Skin of body (tissue), 2 donors: ENCODE measurements around the gene LTB4R. TPM values are rescaled to one million over a fixed set of nuclear protein-coding genes. Genes with fewer than 3 reads are reported as not detected.

Source experiments
- DNase-seq: peaks from one replicate; lab custom pipeline; 2025; lab: John Stamatoyannopoulos, UW
- total RNA-seq: library from RNA; depleted of rRNA; stranded (reverse); fragments of >200 nt; gene quantifications from one replicate; pipeline ENCODE4 v1.2.3, GENCODE V29; 2014

LTB4R gene
- total RNA-seq, 1 donor from 2014 or later, result 8.6 TPM

DNA sequence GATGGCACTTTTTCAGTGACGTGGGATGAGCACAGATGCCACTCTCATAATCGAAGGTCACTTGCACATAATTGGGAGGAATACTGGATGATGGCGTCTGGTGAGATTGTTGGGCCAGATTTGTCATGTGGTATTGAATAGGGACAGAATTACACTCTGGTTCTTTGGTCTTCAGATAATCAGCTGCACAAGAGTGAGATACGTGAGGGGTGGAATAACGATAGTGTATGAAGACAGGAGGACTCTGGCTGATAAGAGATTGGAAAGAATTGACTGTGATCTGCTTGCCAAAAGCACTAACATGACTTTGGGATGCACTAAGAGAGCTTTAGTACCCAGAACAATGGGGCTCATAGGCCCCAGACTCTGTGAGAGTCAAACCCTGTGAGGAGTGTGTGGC lies 32.9 kb upstream of the LTB4R start:
- no peak for DNase-seq

DNA sequence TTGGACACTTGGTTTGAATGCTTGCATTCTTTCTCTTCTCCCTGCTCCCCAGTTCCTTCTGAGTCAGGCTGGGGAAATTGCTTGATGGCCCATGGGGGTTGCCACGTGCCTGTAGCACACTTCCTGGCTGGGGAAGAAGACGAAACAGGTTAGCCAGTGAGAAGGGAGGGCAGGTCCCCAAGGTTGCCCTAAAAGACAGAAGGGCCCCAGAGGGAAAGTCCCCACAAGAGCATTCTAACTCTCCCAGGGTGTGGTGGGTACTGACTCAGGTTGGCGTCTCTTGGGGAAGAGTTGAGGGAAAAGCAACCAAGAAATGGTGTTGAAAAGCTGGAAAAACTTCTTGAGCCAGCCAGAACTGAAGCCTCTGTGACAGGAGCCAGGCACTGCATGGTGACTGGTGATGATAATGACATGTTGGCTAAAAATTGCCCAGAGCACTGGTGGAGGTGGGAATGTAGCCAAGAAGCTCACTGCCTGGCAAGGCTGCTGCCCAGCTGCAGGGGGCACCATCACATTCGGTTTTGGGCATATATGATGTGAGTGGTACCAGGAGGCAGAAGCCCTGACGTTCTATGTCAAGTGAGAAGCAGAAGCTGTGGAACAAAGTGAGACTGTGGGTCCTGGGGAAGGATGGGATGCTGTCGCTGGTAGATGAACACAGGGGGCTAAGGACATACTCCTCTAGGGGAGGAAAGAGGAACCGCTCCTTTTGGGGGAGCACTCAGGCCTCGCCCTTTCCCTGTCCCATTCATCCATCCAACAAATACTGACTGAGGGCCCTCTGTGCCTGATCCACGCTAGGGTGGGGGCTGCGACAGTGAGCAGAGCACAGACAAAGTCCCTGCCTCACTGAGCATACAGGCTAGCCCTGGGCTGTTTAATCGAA lies 31.8 kb upstream of the LTB4R start:
- DNase-seq, result no peak

DNA sequence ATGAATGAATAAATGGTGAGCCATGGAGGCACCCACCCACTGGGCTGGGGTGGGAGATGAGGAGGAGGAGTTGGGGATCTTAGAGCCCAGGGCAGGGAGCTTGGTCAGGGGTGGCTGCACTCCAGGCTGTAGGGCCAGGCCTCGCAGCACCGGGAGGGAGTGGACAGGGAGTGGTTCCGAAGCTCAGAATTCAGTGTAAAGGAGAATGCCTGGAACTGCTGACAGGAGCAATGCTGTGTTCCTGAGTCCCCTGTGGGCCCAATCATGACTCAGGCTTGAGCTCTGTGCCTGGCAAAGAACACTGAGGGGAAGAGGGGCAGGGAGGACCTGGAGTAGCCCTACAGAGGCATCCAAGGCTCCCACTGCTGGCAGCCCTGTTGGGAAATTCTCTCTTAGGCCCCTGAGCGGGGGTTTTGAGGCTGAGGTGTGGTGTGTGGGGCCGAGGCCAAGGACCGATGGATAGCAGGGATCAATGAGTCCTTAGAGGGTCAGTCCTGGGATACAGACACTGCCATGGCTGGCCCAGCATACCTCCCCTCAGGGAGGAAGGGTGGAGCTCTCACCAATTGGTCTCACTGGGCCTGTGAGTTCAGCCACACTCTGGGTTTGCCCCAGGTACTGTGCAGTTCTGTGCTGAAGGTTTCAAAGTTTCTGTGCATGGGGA lies 30.4 kb upstream of the LTB4R start:
- no peak for DNase-seq

- DNase-seq, result no peak
Measured at GRCh38 chr14:24281636-24282035, 29.7 kb upstream of the LTB4R start.

DNA sequence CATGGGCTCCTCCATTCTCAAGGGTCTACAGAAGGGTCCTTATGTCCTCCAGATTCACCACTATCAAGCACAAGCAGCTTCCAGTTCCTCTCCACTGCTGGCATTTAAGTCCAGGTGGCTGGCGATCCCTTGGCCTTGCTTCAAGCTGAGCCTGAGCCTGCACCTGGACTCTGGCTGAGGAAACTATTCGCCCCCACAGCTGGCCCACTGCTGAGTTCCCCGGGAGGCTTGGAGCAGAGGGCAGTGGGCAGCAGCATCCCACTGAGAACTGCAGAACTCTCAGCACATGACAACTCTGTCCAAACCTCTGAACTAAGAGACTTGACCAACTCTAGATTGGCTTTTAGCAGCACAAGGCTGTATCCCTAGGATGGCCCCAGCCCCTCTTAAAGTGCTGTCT lies 28.6 kb upstream of the LTB4R start:
- no peak for DNase-seq

DNA sequence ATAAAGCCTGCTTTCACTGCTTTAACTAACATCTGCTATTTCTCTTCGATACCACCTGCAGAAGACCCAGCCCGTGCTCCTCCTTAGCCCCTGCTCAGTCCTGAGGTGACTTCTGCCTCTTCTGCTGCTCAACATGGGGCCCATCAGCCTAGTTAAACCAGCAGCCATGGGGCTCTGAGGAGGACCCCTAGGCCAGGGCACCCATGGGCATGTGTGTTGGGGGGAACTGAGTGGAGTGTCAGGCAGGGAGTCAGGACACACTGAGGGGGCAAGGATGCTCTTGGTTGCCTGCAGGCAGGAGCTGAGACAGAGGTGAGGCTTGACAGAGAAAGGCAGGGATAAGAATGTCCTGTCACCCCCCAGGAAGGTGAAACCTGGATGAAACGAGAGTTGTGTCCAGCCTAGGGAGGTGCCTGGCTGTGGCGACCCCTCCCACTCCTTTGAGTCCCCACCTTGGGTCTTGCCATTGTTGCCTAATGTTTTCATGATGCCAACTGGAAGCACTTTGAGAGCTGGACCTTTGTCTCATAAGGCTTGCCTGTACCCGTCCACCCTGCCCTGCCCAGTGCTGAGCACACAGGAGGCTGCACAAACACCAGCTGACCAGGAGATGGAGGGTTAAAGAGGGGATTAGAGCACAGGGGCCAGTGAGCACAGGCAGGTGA lies 27.4 kb upstream of the LTB4R start:
- DNase-seq, result no peak

DNA sequence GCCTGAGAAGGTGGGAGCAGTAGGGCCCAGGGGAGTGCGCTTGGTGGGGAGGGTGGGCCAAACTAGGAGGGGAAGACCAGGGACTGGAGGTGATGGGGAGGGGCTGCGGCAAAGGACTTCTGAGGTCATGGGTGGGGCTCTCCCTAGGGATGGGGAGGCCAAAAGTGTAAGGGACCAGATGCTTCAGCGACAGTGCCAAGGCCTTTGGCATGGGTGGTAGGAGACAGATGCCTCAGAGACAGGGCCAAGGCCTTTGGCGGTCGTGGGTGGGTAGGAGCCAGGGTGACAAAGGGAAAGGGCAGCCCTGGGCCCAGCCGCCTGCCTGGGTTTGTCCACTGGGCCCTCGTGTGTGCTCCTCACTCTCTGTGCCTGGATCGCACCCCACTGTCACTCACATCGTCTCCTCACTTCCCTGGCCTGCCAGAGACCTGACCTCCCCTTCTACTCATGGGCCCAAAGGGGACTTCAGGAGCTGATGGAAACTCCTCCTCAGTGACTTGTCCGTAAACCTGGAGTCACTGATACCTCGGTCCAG lies 26.7 kb upstream of the LTB4R start:
- no peak for DNase-seq

GRCh38 chr14:24285351-24285750 lies 26.0 kb upstream of the LTB4R start:
- no peak for DNase-seq

DNA sequence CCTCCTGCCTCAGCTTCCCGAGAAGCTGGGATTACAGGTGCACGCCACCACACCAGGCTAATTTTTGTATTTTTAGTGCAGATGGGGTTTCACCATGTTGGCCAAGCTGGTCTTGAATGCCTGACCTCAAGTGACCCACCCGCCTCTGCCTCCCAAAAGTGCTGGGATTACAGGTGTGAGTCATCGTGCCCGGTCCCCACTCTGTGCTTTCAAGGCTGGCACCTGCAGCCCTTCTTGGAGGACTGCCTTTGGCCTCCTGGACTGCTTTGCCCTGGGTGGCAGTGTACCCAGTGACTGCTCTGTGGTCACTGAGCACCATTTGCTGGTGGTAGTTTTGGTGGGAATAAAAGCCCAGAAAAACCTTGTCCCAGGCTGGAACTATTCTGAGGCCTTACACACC lies 24.3 kb upstream of the LTB4R start:
- DNase-seq, result no peak

- DNase-seq, result no peak
Measured at GRCh38 chr14:24289649-24290280, 21.5 kb upstream of the LTB4R start.

DNA sequence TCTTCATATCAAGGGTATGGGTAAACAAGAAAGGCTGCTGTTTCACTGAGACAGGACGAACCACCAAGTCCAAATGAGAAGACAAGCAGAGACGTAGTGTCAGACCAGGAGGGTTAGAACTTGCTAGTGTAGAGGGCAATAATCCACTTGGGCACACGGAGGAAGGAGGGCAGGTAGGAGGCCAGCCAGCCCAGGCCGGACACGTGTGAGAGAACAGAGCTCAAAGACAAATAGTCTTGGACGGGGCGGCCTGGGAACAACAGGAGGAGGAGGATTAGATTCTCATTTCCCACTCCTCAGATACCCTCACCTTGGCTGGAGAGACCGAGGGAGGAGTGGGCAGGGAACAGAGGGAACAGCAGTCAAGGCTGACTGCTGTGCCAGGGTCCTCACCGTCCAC lies 20.6 kb upstream of the LTB4R start:
- no peak for DNase-seq

DNA sequence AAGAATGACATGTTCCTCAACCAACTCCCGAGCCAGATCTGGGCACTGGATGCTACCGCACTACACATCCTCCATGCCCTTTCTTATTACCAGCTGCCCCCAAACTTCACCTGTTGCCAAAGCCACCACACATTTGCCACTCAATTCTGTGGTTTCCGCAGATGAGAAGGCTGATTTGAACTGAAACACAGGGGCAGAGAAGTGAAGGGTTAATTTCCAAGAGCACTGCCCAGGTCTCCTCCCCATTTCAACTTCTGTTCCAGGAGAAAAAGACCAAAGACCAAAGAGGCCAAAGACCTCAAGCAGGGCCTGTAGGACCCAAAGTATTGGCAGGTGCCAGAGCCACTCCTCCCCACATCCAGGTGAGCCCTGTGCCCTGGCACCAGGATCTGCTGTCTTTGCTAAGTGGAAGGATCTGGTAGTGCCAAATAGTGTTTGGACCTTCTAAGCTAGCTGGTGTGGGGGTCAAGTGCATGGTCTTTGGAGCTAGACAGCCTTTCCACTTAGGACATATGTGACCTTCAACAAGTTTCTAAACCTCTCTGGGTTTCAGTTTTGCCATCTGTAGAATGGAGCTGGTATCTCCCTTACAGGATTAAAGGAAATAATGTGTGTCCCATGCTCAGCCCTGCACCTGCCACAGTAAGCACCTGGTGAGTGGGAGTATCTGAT lies 19.7 kb upstream of the LTB4R start:
- no peak for DNase-seq

DNA sequence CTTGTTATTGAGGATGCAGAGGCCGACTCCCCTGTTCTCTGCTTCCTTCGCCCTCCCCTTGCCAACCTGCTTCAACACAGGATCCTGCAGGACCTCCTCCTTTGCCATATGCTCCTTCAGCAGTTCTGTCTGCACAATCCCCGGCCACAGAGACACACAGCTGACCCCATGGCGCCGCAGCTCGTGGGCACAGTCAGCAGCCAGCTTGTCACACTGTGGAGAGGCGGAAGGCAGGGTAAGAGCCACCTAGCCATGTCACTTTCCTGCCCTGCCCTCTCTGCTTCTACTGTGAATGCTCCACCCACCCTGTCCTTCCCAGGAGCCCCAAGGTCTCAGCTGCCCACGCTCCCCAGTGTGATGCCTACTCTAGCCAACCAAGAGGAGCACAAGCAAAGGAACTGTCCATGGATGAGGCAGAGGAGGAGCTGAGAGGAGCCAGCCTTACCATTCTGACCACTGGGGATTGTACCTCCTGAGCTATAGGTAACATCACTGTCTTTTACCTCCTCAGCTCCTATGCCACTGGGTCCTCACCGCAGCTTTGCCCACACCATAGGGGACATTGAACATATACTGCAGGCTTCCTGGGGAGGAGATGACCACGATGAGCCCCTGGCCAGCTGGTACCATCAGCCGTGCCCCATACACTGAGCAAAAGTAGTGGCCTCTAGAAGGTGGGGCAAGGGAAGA lies 19.0 kb upstream of the LTB4R start:
- DNase-seq, result no peak

DNA sequence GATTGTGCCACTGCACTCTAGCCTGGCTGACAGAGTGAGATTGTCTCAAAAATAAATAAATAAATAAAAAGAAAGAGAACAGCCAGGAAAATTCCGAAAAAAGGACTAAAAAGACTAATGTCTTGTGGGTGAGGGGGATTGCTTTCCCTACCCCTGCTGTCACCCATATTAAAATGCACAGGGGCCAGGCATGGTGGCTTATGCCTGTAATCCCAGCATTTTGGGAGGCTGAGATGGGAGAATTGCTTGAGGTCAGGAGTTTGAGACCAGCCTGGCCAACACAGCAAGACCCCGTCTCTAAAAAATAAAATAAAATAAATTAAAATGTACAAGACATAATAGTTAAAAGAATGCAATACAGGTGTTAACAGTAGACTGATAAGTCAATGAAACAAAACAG lies 17.8 kb upstream of the LTB4R start:
- no peak for DNase-seq

GRCh38 chr14:24296341-24297157 lies 14.8 kb upstream of the LTB4R start:
- peak; percentile 60 for DNase-seq

DNA sequence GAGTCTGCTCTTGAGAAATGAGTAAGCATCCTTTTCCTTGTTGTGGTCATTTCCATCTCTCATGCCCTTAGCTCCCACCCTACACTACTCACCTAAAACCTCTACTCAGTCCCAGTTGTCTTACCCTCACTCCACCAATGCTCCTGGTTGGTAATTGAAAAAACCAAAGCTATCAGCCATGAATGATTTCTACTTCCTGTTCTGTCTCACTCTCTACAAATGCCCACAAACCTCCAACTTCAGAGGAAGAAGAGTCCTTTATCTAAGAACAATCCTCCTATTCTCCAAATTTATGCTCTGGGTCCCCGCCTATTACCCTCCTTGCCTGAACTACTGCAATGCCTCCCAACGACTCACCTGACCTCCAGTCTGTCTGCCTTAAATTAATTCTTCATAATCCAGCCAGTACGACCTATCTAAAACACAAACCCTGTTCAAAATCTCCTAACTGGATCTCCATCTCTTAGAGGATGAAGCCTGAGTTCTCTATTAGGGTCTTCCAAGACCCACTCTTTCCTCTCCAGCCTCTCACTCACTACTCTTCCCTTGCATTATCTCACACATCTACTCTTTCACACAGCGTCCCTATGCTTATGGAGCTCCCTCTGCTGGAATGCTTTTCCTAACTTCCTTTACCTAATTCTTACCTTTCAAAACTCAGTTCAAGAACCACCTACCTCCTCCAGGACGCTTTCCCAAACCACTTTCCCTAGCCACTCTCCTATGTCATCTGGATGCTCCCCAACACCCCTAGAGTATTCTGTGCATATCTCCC lies 13.9 kb upstream of the LTB4R start:
- no peak for DNase-seq

GRCh38 chr14:24298892-24299254 lies 12.4 kb upstream of the LTB4R start:
- DNase-seq, result no peak

- peak; percentile 84 for DNase-seq
Measured at GRCh38 chr14:24299255-24300191, 11.8 kb upstream of the LTB4R start, which contains the start of the genes DHRS1 and NOP9. DHRS1 (minus strand) TSS chr14:24299780; CDS start chr14:24299106, 674 bp downstream. NOP9 (plus strand) TSS chr14:24299850; CDS start chr14:24299955, 105 bp downstream.
